ENCODE measurements around the gene KIAA1614.

- no peak for TF ChIP-seq POLR2AphosphoS5 (IDR thresholded peaks at IDR 0.05; ENCODE audit: low read depth, low read length)
- no peak for TF ChIP-seq POLR2A (IDR thresholded peaks at IDR 0.05; ENCODE audit: low read depth, low read length)
These were observed 60.7 kb downstream of the KIAA1614 start for GRCh38 chr1:180973369-180973768.

Measured in GM12892 (cell line).